Sigmoid colon (tissue), 7 donors: Measurements from ENCODE around the gene SIK3. TPM values are rescaled to one million over a fixed set of nuclear protein-coding genes. Genes with fewer than 3 reads are reported as not detected.
A peak's percentile ranks its signal among the peaks of the same experiment; 100 is the strongest.

Experiments
- DNase-seq: peaks from one replicate; pipeline ENCODE4 v3.0.0-alpha.2; 2019
- H3K27ac ChIP-seq, 4 donors: fragments of 200-600 bp; sonication (generic); one replicate each; pipeline ENCODE4 v1.5.1; 2016 to 2019; ENCODE audit warnings: mild to moderate bottlenecking in 1 of 4
- H3K27me3 ChIP-seq, 3 donors: fragments of 200-600 bp; sonication (generic); one replicate each; pipeline ENCODE4 v1.5.1; 2019; ENCODE audit warnings: mild to moderate bottlenecking in 1 of 3
- H3K36me3 ChIP-seq, 4 donors: fragments of 200-600 bp; sonication (generic); one replicate each; pipeline ENCODE4 v1.5.1; 2016 to 2019
- H3K4me1 ChIP-seq, 4 donors: fragments of 200-600 bp; sonication (generic); one replicate each; pipeline ENCODE4 v1.5.1; 2017 to 2019
- H3K4me3 ChIP-seq, 4 donors: fragments of 200-600 bp; sonication (generic); one replicate each; pipeline ENCODE4 v1.5.1; 2017 to 2019; ENCODE audit warnings: mild to moderate bottlenecking in 2 of 4, moderate library complexity in 1 of 4
- H3K9me3 ChIP-seq, 4 donors: fragments of 200-600 bp in 3 of 4; sonication (generic) in 3 of 4; one replicate each; pipeline versions ENCODE4 v1.5.1 to v1.6.1; 2013 to 2019
- EP300 ChIP-seq, 4 donors: sonication (generic); formaldehyde crosslinking; IDR thresholded peaks; one replicate each; pipeline ENCODE4 v1.6.1; 2017; ENCODE audit warnings: antibody characterized with exemption in 4 of 4
- POLR2A ChIP-seq, 2 donors: fragments of 450-650 bp; IDR thresholded peaks; one replicate each; pipeline ENCODE4 v1.6.1; 2016; ENCODE audit warnings: antibody characterized with exemption in 2 of 2, mild to moderate bottlenecking in 2 of 2, moderate library complexity in 2 of 2
- POLR2AphosphoS5 ChIP-seq, 4 donors: sonication (generic); formaldehyde crosslinking; IDR thresholded peaks; one replicate each; pipeline ENCODE4 v1.6.1; 2017; ENCODE audit warnings: antibody characterized with exemption in 4 of 4
- WGBS, 2 donors: extraction: QIAGEN DNeasy Blood & Tissue Kit; methylation state at CpG; one replicate each; pipeline ENCODE4 v1.1.7; 2013; 5-methylcytosine and 5-hydroxymethylcytosine counted together
- intact Hi-C: fragments of 100-400 bp; cut with DNase I; formaldehyde crosslinking; loops from one replicate; pipeline ENCODE4 v1.15.1; 2023
- polyA plus RNA-seq, 3 donors: library from polyadenylated mRNA; stranded (reverse); fragments of 200-250 nt; gene quantifications; one replicate each; pipeline ENCODE4 v1.2.3, GENCODE V29; 2013
- total RNA-seq, 4 donors: library from RNA; depleted of rRNA; stranded (reverse); fragments of >200 nt; gene quantifications; one replicate each; pipeline ENCODE4 v1.1.0, GENCODE V29; 2016
- TF ChIP-seq, protein P1 (sequence below), 4 experiments: fragments of 450-650 bp in 3 of 4; fragments of 200-600 bp in 1 of 4; IDR thresholded peaks; one replicate each; pipeline ENCODE4 v1.5.1; 2016 to 2019; ENCODE audit warnings: antibody characterized with exemption in 4 of 4, mild to moderate bottlenecking in 3 of 4, moderate library complexity in 2 of 4
- donor health status: healthy with polysubstance abuse.
- donor health status: Bipolar disorder and iron deficiency.
- donor health status: healthy.

The SIK3 gene
- total and polyA plus RNA-seq, 7 donors = 5.5 to 53.2 (median 35.3) TPM

DNA sequence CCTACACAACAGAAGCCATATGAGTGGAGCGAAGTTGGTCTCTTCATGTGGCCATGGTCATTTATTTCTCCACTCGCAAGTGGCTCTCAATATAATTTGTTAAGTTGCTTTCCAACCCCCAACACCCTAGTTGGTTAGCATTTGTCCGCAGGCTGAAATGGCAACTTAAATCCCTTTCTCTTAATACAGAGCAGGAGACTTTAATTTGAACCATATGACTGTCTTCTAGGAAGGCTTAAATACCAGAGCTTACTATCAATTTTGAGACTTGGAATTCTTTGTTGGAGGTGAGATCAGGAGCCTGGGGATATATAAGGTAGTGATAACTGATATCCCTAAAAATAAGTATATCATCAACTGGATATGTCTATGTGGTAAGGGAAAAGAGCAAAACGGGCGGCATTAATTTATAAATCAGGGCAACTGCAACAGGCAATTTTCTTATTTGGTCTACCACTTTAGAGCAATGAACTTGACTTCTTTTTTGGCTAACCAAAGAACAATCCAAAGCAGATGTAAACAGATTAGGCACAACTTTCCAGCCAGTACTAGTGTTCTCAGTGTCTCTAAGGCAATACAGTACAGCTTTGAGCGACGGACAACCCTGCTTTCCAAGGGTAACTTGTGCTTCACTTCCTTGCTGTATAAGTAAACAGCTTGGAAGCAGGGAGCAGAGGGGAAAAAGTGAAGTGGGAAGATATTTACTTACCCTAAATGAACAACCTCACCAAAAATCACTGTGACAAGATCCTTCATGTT lies 186.1 kb downstream of the SIK3 start:
- Histone ChIP-seq H3K36me3 (no peaks in the 10 kb centered on the region), H3K9me3 (no peaks in the 10 kb centered on the region), H3K4me3 (no peak overlapping the region), H3K27me3 (no peaks in the 10 kb centered on the region), H3K27ac (peak overlapping the region in 2 of 4 donors; percentile 9 to 22), H3K4me1 (peaks cover 0 to 44% (median 13%) of the 10 kb centered on the region in 4 donors)
- WGBS, 2 donors = 94 to 95% methylated on average over 7 of the region's 7 CpGs
- TF ChIP-seq, protein P1, sequence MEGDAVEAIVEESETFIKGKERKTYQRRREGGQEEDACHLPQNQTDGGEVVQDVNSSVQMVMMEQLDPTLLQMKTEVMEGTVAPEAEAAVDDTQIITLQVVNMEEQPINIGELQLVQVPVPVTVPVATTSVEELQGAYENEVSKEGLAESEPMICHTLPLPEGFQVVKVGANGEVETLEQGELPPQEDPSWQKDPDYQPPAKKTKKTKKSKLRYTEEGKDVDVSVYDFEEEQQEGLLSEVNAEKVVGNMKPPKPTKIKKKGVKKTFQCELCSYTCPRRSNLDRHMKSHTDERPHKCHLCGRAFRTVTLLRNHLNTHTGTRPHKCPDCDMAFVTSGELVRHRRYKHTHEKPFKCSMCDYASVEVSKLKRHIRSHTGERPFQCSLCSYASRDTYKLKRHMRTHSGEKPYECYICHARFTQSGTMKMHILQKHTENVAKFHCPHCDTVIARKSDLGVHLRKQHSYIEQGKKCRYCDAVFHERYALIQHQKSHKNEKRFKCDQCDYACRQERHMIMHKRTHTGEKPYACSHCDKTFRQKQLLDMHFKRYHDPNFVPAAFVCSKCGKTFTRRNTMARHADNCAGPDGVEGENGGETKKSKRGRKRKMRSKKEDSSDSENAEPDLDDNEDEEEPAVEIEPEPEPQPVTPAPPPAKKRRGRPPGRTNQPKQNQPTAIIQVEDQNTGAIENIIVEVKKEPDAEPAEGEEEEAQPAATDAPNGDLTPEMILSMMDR (IDR thresholded peaks at IDR 0.05) = no peak
- no peak for TF ChIP-seq POLR2A (IDR thresholded peaks at IDR 0.05)
- no peak for TF ChIP-seq EP300 (IDR thresholded peaks at IDR 0.05)
- TF ChIP-seq POLR2AphosphoS5 (IDR thresholded peaks at IDR 0.05) = no peak
- no peak for DNase-seq
- intact Hi-C loops = no loop called here

DNA sequence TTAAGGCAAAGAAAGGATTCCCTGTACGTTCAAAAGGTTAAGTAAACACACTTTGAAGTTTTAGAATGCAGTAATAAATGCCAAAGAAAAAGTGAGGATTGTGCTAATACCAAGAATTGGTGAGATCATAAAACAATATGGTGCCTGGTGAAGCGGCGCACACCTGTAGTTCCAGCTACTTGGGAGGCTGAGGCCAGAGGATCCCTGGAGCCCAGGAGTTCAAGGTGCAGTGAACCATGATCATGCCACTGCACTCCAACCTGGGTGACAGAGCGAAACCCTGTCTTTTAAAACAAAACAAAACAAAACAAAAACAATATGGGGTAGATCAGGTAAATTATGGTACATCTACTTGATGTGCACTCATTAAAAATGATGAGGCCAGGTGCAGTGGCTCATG lies 187.4 kb downstream of the SIK3 start:
- no peak for DNase-seq
- no peak overlapping the region for H3K4me3 ChIP-seq
- H3K4me1 ChIP-seq = peaks cover 0 to 44% (median 15%) of the 10 kb centered on the region in 4 donors
- intact Hi-C loops = no loop called here
- H3K36me3 ChIP-seq = no peaks in the 10 kb centered on the region
- TF ChIP-seq EP300 (IDR thresholded peaks at IDR 0.05) (no peak), POLR2A (IDR thresholded peaks at IDR 0.05) (no peak), POLR2AphosphoS5 (IDR thresholded peaks at IDR 0.05) (no peak)
- TF ChIP-seq, protein P1 (IDR thresholded peaks at IDR 0.05) = no peak
- no peaks in the 10 kb centered on the region for H3K9me3 ChIP-seq
- 78 to 93% methylated on average over 4 of the region's 4 CpGs for WGBS, 2 donors
- H3K27ac ChIP-seq = peak overlapping the region in 2 of 4 donors; percentile 46 to 54
- H3K27me3 ChIP-seq = no peaks in the 10 kb centered on the region

DNA sequence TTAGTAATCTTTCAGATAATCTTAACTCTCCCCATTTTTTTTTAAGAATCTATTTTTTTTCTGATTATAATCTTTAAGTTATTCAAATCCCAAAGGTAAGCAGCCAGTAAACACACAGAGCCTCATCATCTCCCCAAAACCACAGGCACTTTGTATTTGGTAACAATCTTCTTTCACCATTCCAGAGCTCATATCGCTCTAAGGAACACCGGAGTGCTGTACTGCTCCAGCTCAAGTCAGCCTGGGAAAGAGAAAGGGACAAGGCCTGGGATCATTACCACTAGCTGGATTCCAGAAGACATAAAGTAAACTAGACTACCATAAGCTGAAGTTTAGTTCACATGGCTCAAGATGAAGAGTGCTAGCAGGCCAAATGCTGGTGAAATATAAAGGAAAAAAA lies 187.8 kb downstream of the SIK3 start:
- TF ChIP-seq, protein P1 (IDR thresholded peaks at IDR 0.05) = no peak
- TF ChIP-seq POLR2AphosphoS5 (IDR thresholded peaks at IDR 0.05) (no peak), POLR2A (IDR thresholded peaks at IDR 0.05) (no peak), EP300 (IDR thresholded peaks at IDR 0.05) (no peak)
- H3K4me3 ChIP-seq = no peak overlapping the region
- DNase-seq = no peak
- H3K4me1 ChIP-seq = peaks cover 0 to 45% (median 15%) of the 10 kb centered on the region in 4 donors
- intact Hi-C loops = no loop called here
- H3K27ac ChIP-seq = peak overlapping the region in 2 of 4 donors; percentile 46 to 54
- H3K27me3 ChIP-seq = no peaks in the 10 kb centered on the region
- H3K9me3 ChIP-seq = no peaks in the 10 kb centered on the region
- WGBS, 2 donors = 89% methylated on average over 2 of the region's 2 CpGs
- H3K36me3 ChIP-seq = no peaks in the 10 kb centered on the region

DNA sequence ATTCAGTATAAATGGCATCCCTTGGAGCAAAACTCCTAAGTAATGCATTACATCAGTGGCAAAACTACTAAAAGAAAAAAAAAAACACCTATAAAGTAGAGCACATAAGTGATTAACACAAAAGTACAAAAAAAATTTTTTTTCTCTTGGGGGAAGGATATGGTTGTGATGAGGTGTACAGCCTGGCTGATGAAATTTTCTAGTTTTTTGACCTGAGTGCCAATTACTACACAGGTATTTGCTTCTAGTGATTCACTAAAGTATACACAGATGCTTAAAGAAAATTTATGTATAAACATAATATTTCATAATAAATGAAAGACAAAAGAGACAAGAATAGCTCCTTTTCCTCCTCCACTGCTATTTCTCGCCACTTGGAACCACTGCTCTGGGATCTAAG lies 189.0 kb downstream of the SIK3 start:
- no peaks in the 10 kb centered on the region for H3K9me3 ChIP-seq
- H3K4me1 ChIP-seq = peaks cover 0 to 53% (median 16%) of the 10 kb centered on the region in 4 donors
- intact Hi-C loops = no loop called here
- 88 to 96% methylated on average over 1 of the region's 1 CpG for WGBS, 2 donors
- no peaks in the 10 kb centered on the region for H3K36me3 ChIP-seq
- no peaks in the 10 kb centered on the region for H3K27me3 ChIP-seq
- no peak overlapping the region for H3K4me3 ChIP-seq
- H3K27ac ChIP-seq = no peak overlapping the region
- TF ChIP-seq POLR2AphosphoS5 (IDR thresholded peaks at IDR 0.05) = no peak
- TF ChIP-seq, protein P1 (IDR thresholded peaks at IDR 0.05) = no peak
- TF ChIP-seq POLR2A (IDR thresholded peaks at IDR 0.05) = no peak
- TF ChIP-seq EP300 (IDR thresholded peaks at IDR 0.05) = no peak
- DNase-seq = no peak
